ENCODE results near the gene SUCO. TPM values are rescaled to one million over a fixed set of nuclear protein-coding genes. Genes with fewer than 3 reads are reported as not detected.
"Not testable (repeated sequence)": the region's sequence is repeated elsewhere in the genome, so short reads cannot be mapped to it uniquely, and the experiment has no call there.

Gene SUCO
- total RNA-seq, result 28.2 and 33.3 TPM in 2 replicates

GRCh38 chr1:172532700-172533512, at the start of gene SUCO:
SUCO (plus strand) TSS chr1:172533150; CDS start chr1:172533436, 286 bp downstream.
- peak; percentile 100 for DNase-seq (ENCODE audit: low spot score)
- H3K27ac Mint-ChIP-seq, result peak within 1 kb of the TSS; percentile 99
- H3K27me3 Mint-ChIP-seq (ENCODE audit: low read depth), result peaks cover 9% of the 10 kb centered on the region
- peaks cover 10% of the 10 kb centered on the region for H3K36me3 Mint-ChIP-seq (ENCODE audit: low read depth)
- peaks cover 38% of the 10 kb centered on the region for H3K4me1 Mint-ChIP-seq (ENCODE audit: low read depth)
- peak within 1 kb of the TSS; percentile 95 for H3K4me3 Mint-ChIP-seq (ENCODE audit: low read depth)
- no peaks in the 10 kb centered on the region for H3K9me3 Mint-ChIP-seq
- intact Hi-C loops (cut with micrococcal nuclease), result loop anchor here (1.0 to 5.0 kb wide), 11 partner anchors 54 to 1626 kb away; partner anchors contain the start of genes PRDX6, PRRC2C, RABGAP1L and VAMP4

DNA sequence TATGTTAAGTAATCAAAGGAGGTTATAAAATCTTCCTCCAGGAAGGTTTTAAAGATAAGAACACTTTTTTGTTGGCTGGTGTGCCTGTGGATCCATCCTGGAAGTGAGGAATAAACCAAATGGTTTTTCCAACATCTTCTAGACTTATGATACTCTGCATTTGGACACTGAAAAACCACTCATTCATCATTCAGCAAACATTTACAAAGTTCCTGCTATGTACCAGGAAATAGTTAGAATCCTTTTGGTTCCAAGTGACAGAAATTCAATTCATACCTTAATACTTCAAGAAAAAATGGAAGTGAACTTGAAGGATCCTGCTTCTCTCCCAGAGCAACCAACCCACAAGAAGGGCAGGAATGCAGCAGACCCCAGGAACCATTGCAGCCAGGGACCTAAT, 49.5 kb upstream of the SUCO start:
- Mint-ChIP-seq H3K27ac (no peak overlapping the region), H3K4me3 (ENCODE audit: low read depth) (no peak overlapping the region), H3K9me3 (no peaks in the 10 kb centered on the region), H3K4me1 (ENCODE audit: low read depth) (peaks cover 6% of the 10 kb centered on the region), H3K36me3 (ENCODE audit: low read depth) (no peaks in the 10 kb centered on the region), H3K27me3 (ENCODE audit: low read depth) (peaks cover 27% of the 10 kb centered on the region)
- DNase-seq (ENCODE audit: low spot score), result no peak
- intact Hi-C loops (cut with micrococcal nuclease), result no loop called here

- no peaks in the 10 kb centered on the region for H3K9me3 Mint-ChIP-seq
- DNase-seq (ENCODE audit: low spot score), result no peak
- peaks cover 6% of the 10 kb centered on the region for H3K4me1 Mint-ChIP-seq (ENCODE audit: low read depth)
- no peak overlapping the region for H3K27ac Mint-ChIP-seq
- no peaks in the 10 kb centered on the region for H3K36me3 Mint-ChIP-seq (ENCODE audit: low read depth)
- no peak overlapping the region for H3K4me3 Mint-ChIP-seq (ENCODE audit: low read depth)
- intact Hi-C loops (cut with micrococcal nuclease), result no loop called here
- H3K27me3 Mint-ChIP-seq (ENCODE audit: low read depth), result peaks cover 32% of the 10 kb centered on the region
Observed at GRCh38 chr1:172484252-172484651, 48.7 kb upstream of the SUCO start.

GRCh38 chr1:172485626-172486025, 47.3 kb upstream of the SUCO start:
- H3K4me3 Mint-ChIP-seq (ENCODE audit: low read depth), result no peak overlapping the region
- no peaks in the 10 kb centered on the region for H3K36me3 Mint-ChIP-seq (ENCODE audit: low read depth)
- peaks cover 34% of the 10 kb centered on the region for H3K27me3 Mint-ChIP-seq (ENCODE audit: low read depth)
- H3K9me3 Mint-ChIP-seq, result no peaks in the 10 kb centered on the region
- no peak for DNase-seq (ENCODE audit: low spot score)
- intact Hi-C loops (cut with micrococcal nuclease), result no loop called here
- peaks cover 3% of the 10 kb centered on the region for H3K4me1 Mint-ChIP-seq (ENCODE audit: low read depth)
- no peak overlapping the region for H3K27ac Mint-ChIP-seq

GRCh38 chr1:172486805-172487454, 46.0 kb upstream of the SUCO start:
- intact Hi-C loops (cut with micrococcal nuclease), result no loop called here
- H3K27ac Mint-ChIP-seq, result no peak overlapping the region
- H3K36me3 Mint-ChIP-seq (ENCODE audit: low read depth), result no peaks in the 10 kb centered on the region
- peaks cover 3% of the 10 kb centered on the region for H3K4me1 Mint-ChIP-seq (ENCODE audit: low read depth)
- H3K4me3 Mint-ChIP-seq (ENCODE audit: low read depth), result no peak overlapping the region
- peaks cover 38% of the 10 kb centered on the region for H3K27me3 Mint-ChIP-seq (ENCODE audit: low read depth)
- no peaks in the 10 kb centered on the region for H3K9me3 Mint-ChIP-seq
- DNase-seq (ENCODE audit: low spot score), result no peak

DNA sequence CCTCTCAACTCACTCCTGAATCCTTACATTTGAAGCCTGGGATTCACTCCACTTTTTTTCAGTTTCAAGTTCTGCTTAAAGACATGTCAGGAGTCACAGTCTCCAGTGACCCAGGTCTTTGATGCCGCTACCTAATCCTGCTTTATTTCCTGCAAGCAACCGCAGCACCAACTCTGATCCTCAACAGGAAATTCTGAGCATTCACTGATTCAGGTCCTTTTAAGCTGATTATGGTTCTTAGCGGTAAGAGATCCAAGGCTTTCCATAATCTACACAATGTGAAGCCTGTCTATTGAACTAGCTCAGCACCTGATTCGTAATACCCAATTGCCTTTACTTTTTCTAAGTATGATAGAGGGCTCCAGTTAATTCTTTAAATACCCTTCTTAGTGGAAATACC, 45.4 kb upstream of the SUCO start:
- no peak for DNase-seq (ENCODE audit: low spot score)
- no peaks in the 10 kb centered on the region for H3K9me3 Mint-ChIP-seq
- H3K36me3 Mint-ChIP-seq (ENCODE audit: low read depth), result no peaks in the 10 kb centered on the region

DNA sequence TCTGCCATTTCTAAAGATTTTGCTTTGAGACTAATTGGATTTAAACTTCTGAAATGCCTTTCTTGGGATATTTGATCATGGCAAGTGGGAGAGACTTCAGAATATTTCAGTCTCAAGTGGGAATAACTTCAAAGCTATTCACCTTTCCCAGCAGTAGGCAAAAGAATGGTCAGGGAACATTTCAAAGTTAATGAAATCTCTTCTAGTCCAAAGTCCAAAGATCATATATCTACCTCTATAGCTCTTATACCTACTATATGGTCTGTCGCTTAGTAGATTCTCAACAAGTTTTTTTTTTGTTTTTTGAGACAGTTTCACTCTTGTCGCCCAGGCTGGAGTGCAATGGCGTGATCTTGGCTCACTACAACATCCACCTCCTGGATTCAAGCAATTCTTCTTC, 44.6 kb upstream of the SUCO start:
- Mint-ChIP-seq H3K4me3 (ENCODE audit: low read depth) (no peak overlapping the region), H3K4me1 (ENCODE audit: low read depth) (peaks cover 3% of the 10 kb centered on the region), H3K36me3 (ENCODE audit: low read depth) (no peaks in the 10 kb centered on the region), H3K9me3 (no peaks in the 10 kb centered on the region), H3K27ac (no peak overlapping the region), H3K27me3 (ENCODE audit: low read depth) (peaks cover 41% of the 10 kb centered on the region)
- intact Hi-C loops (cut with micrococcal nuclease), result no loop called here
- no peak for DNase-seq (ENCODE audit: low spot score)

More for the DNA sequence above, 45.4 kb upstream of the SUCO start:
- Mint-ChIP-seq H3K4me3 (ENCODE audit: low read depth) (no peak overlapping the region), H3K27me3 (ENCODE audit: low read depth) (peaks cover 41% of the 10 kb centered on the region), H3K27ac (no peak overlapping the region), H3K4me1 (ENCODE audit: low read depth) (peaks cover 3% of the 10 kb centered on the region)
- intact Hi-C loops (cut with micrococcal nuclease), result no loop called here

DNA sequence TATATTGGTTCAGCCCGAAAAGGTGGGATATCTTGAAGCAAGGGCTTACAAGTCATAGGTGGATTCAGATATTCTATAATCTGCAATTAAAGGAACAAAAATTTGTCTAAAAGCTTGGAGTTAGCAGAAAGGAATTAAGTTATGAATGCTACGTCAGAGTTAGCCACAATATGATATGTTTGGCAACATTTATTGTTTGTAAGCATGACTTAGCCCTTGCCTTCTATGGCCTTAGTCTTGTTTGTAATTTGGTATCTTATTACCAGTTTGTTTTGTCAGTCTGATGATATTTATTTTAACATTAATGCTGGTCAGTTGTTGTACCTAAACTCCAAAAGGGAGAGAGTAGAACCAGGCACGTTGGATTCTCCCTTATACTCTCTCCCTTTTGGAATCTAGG, 43.1 kb upstream of the SUCO start:
- H3K36me3 Mint-ChIP-seq (ENCODE audit: low read depth), result no peaks in the 10 kb centered on the region
- peaks cover 45% of the 10 kb centered on the region for H3K27me3 Mint-ChIP-seq (ENCODE audit: low read depth)
- no peak for DNase-seq (ENCODE audit: low spot score)
- H3K4me3 Mint-ChIP-seq (ENCODE audit: low read depth), result no peak overlapping the region
- intact Hi-C loops (cut with micrococcal nuclease), result no loop called here
- no peaks in the 10 kb centered on the region for H3K9me3 Mint-ChIP-seq
- no peak overlapping the region for H3K27ac Mint-ChIP-seq
- peaks cover 3% of the 10 kb centered on the region for H3K4me1 Mint-ChIP-seq (ENCODE audit: low read depth)

DNA sequence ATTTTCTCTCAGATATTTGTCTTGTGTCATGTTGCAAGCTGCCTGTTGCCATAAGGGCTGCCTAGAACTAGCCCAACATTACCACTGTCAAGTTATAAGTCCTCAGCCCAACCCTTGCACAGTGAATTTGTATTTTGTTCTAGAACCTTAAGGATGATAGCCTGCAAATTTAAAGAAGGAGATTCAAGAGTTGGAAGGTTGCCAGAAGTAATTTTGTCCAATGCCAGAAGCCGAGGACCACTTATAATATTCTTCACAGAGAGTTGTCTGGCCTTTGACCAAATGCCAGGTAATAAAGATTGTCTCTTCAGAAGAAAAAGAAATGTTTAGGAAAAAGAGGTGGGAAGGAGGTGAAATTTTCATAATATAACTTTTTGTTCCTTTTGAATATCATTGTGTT, 40.5 kb upstream of the SUCO start:
- H3K27me3 Mint-ChIP-seq (ENCODE audit: low read depth), result peaks cover 35% of the 10 kb centered on the region
- DNase-seq (ENCODE audit: low spot score), result no peak
- H3K27ac Mint-ChIP-seq, result no peak overlapping the region
- intact Hi-C loops (cut with micrococcal nuclease), result no loop called here
- no peaks in the 10 kb centered on the region for H3K9me3 Mint-ChIP-seq
- no peak overlapping the region for H3K4me3 Mint-ChIP-seq (ENCODE audit: low read depth)
- H3K4me1 Mint-ChIP-seq (ENCODE audit: low read depth), result peaks cover 2% of the 10 kb centered on the region
- no peaks in the 10 kb centered on the region for H3K36me3 Mint-ChIP-seq (ENCODE audit: low read depth)

DNA sequence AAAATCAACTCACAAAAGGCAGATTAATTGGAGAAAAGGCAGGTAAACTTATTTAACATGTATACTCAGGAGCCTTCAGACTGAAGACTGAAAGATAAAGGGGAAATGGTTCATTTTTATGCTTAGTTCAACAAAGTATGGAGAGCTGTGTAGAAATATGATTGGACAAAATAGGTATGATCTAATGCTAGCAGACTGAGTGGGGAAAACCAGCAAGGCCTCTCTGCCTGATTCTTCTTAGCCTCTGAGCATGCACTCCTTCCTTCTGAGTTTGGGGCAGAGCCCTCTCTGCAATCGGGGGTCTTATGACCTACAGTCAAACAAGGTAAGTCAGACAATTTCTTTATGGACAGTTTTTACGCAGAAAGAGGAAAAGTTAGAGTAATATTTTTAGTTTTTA, 38.8 kb upstream of the SUCO start:
- no peaks in the 10 kb centered on the region for H3K9me3 Mint-ChIP-seq
- H3K4me3 Mint-ChIP-seq (ENCODE audit: low read depth), result no peak overlapping the region
- intact Hi-C loops (cut with micrococcal nuclease), result no loop called here
- no peaks in the 10 kb centered on the region for H3K4me1 Mint-ChIP-seq (ENCODE audit: low read depth)
- H3K27me3 Mint-ChIP-seq (ENCODE audit: low read depth), result peaks cover 27% of the 10 kb centered on the region
- no peak for DNase-seq (ENCODE audit: low spot score)
- H3K36me3 Mint-ChIP-seq (ENCODE audit: low read depth), result no peaks in the 10 kb centered on the region
- H3K27ac Mint-ChIP-seq, result no peak overlapping the region

- H3K27me3 Mint-ChIP-seq (ENCODE audit: low read depth), result peaks cover 17% of the 10 kb centered on the region
- H3K9me3 Mint-ChIP-seq; H3K4me3 Mint-ChIP-seq (ENCODE audit: low read depth); H3K4me1 Mint-ChIP-seq (ENCODE audit: low read depth); H3K27ac Mint-ChIP-seq; H3K36me3 Mint-ChIP-seq (ENCODE audit: low read depth); intact Hi-C loops (cut with micrococcal nuclease); DNase-seq (ENCODE audit: low spot score): not testable (repeated sequence)
Observed at GRCh38 chr1:172496127-172496526, 36.8 kb upstream of the SUCO start.

- intact Hi-C loops (cut with micrococcal nuclease), result no loop called here
- H3K9me3 Mint-ChIP-seq, result no peaks in the 10 kb centered on the region
Observed at GRCh38 chr1:172496678-172497077, 36.3 kb upstream of the SUCO start.

GRCh38 chr1:172497230-172497629, 35.7 kb upstream of the SUCO start:
- Mint-ChIP-seq H3K4me1 (ENCODE audit: low read depth) (no peaks in the 10 kb centered on the region), H3K27me3 (ENCODE audit: low read depth) (peaks cover 15% of the 10 kb centered on the region), H3K27ac (no peak overlapping the region), H3K36me3 (ENCODE audit: low read depth) (no peaks in the 10 kb centered on the region), H3K4me3 (ENCODE audit: low read depth) (no peak overlapping the region), H3K9me3 (no peaks in the 10 kb centered on the region)
- DNase-seq (ENCODE audit: low spot score), result no peak
- intact Hi-C loops (cut with micrococcal nuclease), result no loop called here

More at GRCh38 chr1:172496678-172497077, 36.3 kb upstream of the SUCO start:
- Mint-ChIP-seq H3K4me1 (ENCODE audit: low read depth) (no peaks in the 10 kb centered on the region), H3K4me3 (ENCODE audit: low read depth) (no peak overlapping the region), H3K27ac (no peak overlapping the region), H3K36me3 (ENCODE audit: low read depth) (no peaks in the 10 kb centered on the region), H3K27me3 (ENCODE audit: low read depth) (peaks cover 15% of the 10 kb centered on the region)
- DNase-seq (ENCODE audit: low spot score), result no peak

All from activated T-helper 2 cell treated with anti-CD3 and anti-CD28 coated beads, Interferon-gamma antibody, Interleukin-2, Interleukin-4, amounts not matched to agents 10 μg/mL and 5 μg/mL and 100 μg/mL, durations not matched to agents 14 hours and 24 hours and 36 hours (primary cell).